Glutamatergic neuron (in vitro differentiated cells): Measurements from ENCODE around the gene GRID1. TPM values are rescaled to one million over a fixed set of nuclear protein-coding genes. Genes with fewer than 3 reads are reported as not detected.
A peak's percentile ranks its signal among the peaks of the same experiment; 100 is the strongest.

ENCODE experiments used
- DNase-seq: peaks from one replicate; pipeline ENCODE4 v3.0.0; 2022
- H3K27ac Mint-ChIP-seq: one replicate; pipeline ENCODE4 v1.8.0; 2020; ENCODE audit warnings: mild to moderate bottlenecking, mixed read lengths, inconsistent platforms; ENCODE audit not compliant: unreplicated experiment
- H3K27me3 Mint-ChIP-seq: one replicate; pipeline ENCODE4 v1.8.0; 2020; ENCODE audit warnings: mild to moderate bottlenecking, moderate library complexity, mixed read lengths, inconsistent platforms; ENCODE audit not compliant: unreplicated experiment
- H3K36me3 Mint-ChIP-seq: one replicate; pipeline ENCODE4 v1.8.0; 2020; ENCODE audit warnings: mild to moderate bottlenecking, mixed read lengths, inconsistent platforms; ENCODE audit not compliant: unreplicated experiment
- H3K4me1 Mint-ChIP-seq: one replicate; pipeline ENCODE4 v1.8.0; 2020; ENCODE audit warnings: mild to moderate bottlenecking, low read depth, mixed read lengths, inconsistent platforms; ENCODE audit not compliant: unreplicated experiment
- H3K4me3 Mint-ChIP-seq: one replicate; pipeline ENCODE4 v1.8.0; 2020; ENCODE audit warnings: mild to moderate bottlenecking, mixed read lengths, inconsistent platforms; ENCODE audit not compliant: unreplicated experiment
- H3K9me3 Mint-ChIP-seq: one replicate; pipeline ENCODE4 v1.8.0; 2020; ENCODE audit warnings: mild to moderate bottlenecking, moderate library complexity, mixed read lengths, inconsistent platforms; ENCODE audit not compliant: unreplicated experiment
- CTCF ChIP-seq: fragments of 200-600 bp; sonication (generic); IDR thresholded peaks from one replicate; pipeline ENCODE4 v1.5.0; 2021; ENCODE audit not compliant: partially characterized antibody, unreplicated experiment
- total RNA-seq: library from RNA; stranded (reverse); fragmentation: NEBNext Ultra II Directional; extraction: Animal tissue kit (Norgen Biotek cat#: 25700); gene quantifications from one replicate; pipeline ENCODE4 v1.2.1, GENCODE V29; 2021; ENCODE audit not compliant: unreplicated experiment

Gene GRID1
- total RNA-seq, 1 donor from 2014 or later: 8.0 TPM

GRCh38 chr10:86281396-86281795, 85.2 kb downstream of the GRID1 start:
- DNase-seq: no peak
- Mint-ChIP-seq H3K27me3 (peaks cover 4% of the 10 kb centered on the region), H3K36me3 (peaks cover 14% of the 10 kb centered on the region), H3K4me3 (no peak overlapping the region), H3K4me1 (no peaks in the 10 kb centered on the region), H3K27ac (no peak overlapping the region), H3K9me3 (peaks cover 11% of the 10 kb centered on the region)
- TF ChIP-seq CTCF: no peak

DNA sequence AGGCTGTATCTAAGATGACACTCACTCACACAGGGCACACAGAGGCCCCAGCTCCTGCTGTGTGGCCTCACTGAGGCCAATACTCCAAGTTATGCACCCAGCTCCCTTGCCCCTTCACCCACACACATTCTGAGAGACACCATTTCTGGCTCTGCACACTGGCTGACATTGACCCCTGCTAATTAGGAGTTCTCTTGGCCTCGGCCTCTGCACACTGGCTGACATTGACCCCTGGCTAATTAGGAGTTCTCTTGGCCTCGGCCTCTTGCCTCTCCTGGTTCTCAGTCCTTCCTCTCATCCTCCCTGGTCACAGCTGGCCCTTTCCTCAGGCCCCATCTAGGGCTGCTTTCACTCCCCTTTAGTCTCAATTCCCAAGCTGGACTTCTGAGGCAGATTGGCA, 97.3 kb downstream of the GRID1 start:
- no peaks in the 10 kb centered on the region for H3K4me1 Mint-ChIP-seq
- H3K4me3 Mint-ChIP-seq: no peak overlapping the region
- peaks cover 5% of the 10 kb centered on the region for H3K27me3 Mint-ChIP-seq
- peaks cover 3% of the 10 kb centered on the region for H3K9me3 Mint-ChIP-seq
- peak; percentile 1 for DNase-seq
- TF ChIP-seq CTCF: no peak
- no peak overlapping the region for H3K27ac Mint-ChIP-seq
- H3K36me3 Mint-ChIP-seq: no peaks in the 10 kb centered on the region

GRCh38 chr10:86267286-86268195, 99.1 kb downstream of the GRID1 start:
- H3K36me3 Mint-ChIP-seq: no peaks in the 10 kb centered on the region
- no peak for DNase-seq
- peaks cover 3% of the 10 kb centered on the region for H3K9me3 Mint-ChIP-seq
- peaks cover 8% of the 10 kb centered on the region for H3K27me3 Mint-ChIP-seq
- H3K4me1 Mint-ChIP-seq: no peaks in the 10 kb centered on the region
- H3K27ac Mint-ChIP-seq: no peak overlapping the region
- TF ChIP-seq CTCF: no peak
- H3K4me3 Mint-ChIP-seq: no peak overlapping the region

DNA sequence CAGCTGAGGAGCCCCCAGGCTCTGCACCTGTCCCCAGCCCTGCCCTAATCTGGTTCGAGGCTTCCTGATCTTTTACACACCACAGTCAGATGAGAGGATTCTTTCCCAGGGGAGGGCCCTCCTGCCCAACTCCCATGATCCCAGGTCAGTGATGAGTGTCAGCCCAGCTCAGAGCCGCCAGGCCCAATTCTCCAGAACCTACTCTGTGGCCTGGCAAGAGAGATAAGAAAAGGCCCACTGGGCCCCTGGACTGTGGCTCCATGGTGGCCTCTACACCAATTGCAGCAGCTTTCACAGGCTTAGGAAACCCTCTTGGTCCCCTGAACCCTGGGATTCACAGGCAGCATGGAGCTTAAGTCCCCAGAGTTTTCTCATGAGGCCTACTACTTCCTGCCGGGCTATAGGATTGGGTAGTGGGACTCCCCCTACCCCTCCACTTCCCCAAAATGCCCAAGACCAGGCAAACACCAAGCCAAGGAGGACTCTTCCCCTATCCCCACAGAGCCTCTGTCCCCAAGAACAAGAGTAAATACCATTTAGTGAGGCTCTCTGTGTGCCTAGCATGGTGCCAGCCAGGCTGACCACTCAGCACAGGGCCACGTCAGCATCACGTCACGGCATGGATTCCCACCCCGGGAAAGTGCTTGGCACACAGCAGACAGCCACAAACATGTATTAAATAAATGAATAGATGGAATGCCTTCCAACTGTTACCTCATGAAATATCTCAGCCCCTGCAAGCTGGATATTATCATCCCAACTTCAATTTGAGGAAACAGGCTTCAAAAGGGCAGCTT, 100.0 kb downstream of the GRID1 start:
- Mint-ChIP-seq H3K27ac (no peak overlapping the region), H3K4me1 (no peaks in the 10 kb centered on the region)

More for the DNA sequence above, 100.0 kb downstream of the GRID1 start:
- DNase-seq: no peak
- no peak for TF ChIP-seq CTCF
- Mint-ChIP-seq H3K36me3 (no peaks in the 10 kb centered on the region), H3K27me3 (peaks cover 8% of the 10 kb centered on the region), H3K4me3 (no peak overlapping the region), H3K9me3 (peaks cover 3% of the 10 kb centered on the region)
